GM12878 (cell line): ENCODE data around the gene TOLLIP. TPM values are rescaled to one million over a fixed set of nuclear protein-coding genes. Genes with fewer than 3 reads are reported as not detected.

Source experiments
- ATAC-seq: fragments of 200-7000 bp; cut with Tn5 transposase; 3 replicates; pipeline ENCODE4 v1.9.1; 2020; ENCODE audit warnings: mild to moderate bottlenecking, moderate library complexity
- BruUV-seq: library from RNA; stranded (reverse); fragments of 400-500 nt; replicated peaks from 2 replicates; lab custom pipeline; 2021; lab: Mats Ljungman, UMichigan
- CTCF ChIA-PET: fragments of 300-600 bp; sonication (Branson Sonifier 250); formaldehyde crosslinking; extraction: SDS; loops from one replicate; lab custom pipeline; 2021; ENCODE audit warnings: inconsistent platforms; lab: Yijun Ruan, JAX
- POLR2A ChIA-PET: fragments of 350-600 bp; formaldehyde crosslinking; extraction: SDS; loops from one replicate; lab custom pipeline; 2021; ENCODE audit warnings: inconsistent platforms; lab: Charles Lee
- RAD21 ChIA-PET: fragments of 300-600 bp; sonication (Branson Sonifier 250); formaldehyde crosslinking; loops from one replicate; lab custom pipeline; 2023; ENCODE audit warnings: antibody characterized with exemption; ENCODE audit not compliant: unreplicated experiment; lab: Charles Lee
- SMC1A ChIA-PET: fragments of 300-600 bp; sonication (Branson Sonifier 250); formaldehyde crosslinking; loops from one replicate; lab custom pipeline; 2023; ENCODE audit not compliant: unreplicated experiment, uncharacterized antibody; lab: Charles Lee
- DNase-seq: peaks from one replicate; pipeline ENCODE4 v3.0.0-alpha.2; 2011; ENCODE audit warnings: low read depth, low spot score
- FAIRE-seq: peaks from 3 replicates; lab custom pipeline; 2011; peaks lifted over from hg19 to GRCh38; lab: Jason Lieb, UNC
- H2AFZ ChIP-seq: 2 replicates; pipeline ENCODE4 v1.6.0; 2011; ENCODE audit warnings: low read depth, low read length, control low read depth; ENCODE audit not compliant: control insufficient read depth
- H3K27ac ChIP-seq: 2 replicates; pipeline ENCODE4 v1.5.1; 2011; ENCODE audit warnings: control low read depth; ENCODE audit not compliant: control insufficient read depth, insufficient read depth
- H3K27me3 ChIP-seq, 2 experiments: replicated peaks in 1 of 2; 2 replicates each; pipeline versions ENCODE4 v1.6.0 to v1.6.1; 2011; ENCODE audit warnings: low read length in 1 of 2; ENCODE audit not compliant: control insufficient read depth in 2 of 2, insufficient read depth in 2 of 2
- H3K36me3 ChIP-seq, 2 experiments: 2 replicates each; pipeline ENCODE4 v1.5.1; 2011; ENCODE audit warnings: low read length in 1 of 2; ENCODE audit not compliant: control insufficient read depth in 2 of 2, insufficient read depth in 2 of 2
- H3K4me1 ChIP-seq: 2 replicates; pipeline ENCODE4 v1.6.1; 2011; ENCODE audit warnings: mild to moderate bottlenecking, low read length, moderate library complexity, mixed read lengths; ENCODE audit not compliant: control insufficient read depth, insufficient read depth
- H3K4me2 ChIP-seq: 2 replicates; pipeline ENCODE4 v1.6.0; 2011; ENCODE audit warnings: control low read depth; ENCODE audit not compliant: control insufficient read depth, insufficient read depth
- H3K4me3 ChIP-seq: fragments of 200-600 bp; sonication (generic); 2 replicates; pipeline ENCODE4 v1.5.1; 2016
- H3K79me2 ChIP-seq: 2 replicates; pipeline ENCODE4 v1.6.0; 2011; ENCODE audit warnings: low read length; ENCODE audit not compliant: control insufficient read depth, insufficient read depth
- H3K9ac ChIP-seq: 2 replicates; pipeline ENCODE4 v1.8.0; 2011; ENCODE audit warnings: low read length, control low read depth, mixed read lengths; ENCODE audit not compliant: control insufficient read depth, insufficient read depth
- H3K9me3 ChIP-seq: replicated peaks from 3 replicates; pipeline ENCODE4 v1.5.1; 2011; ENCODE audit warnings: mild to moderate bottlenecking, low read length; ENCODE audit not compliant: control insufficient read depth, insufficient read depth
- H4K20me1 ChIP-seq: 2 replicates; pipeline ENCODE4 v1.6.0; 2011; ENCODE audit not compliant: control insufficient read depth, insufficient read depth
- BCLAF1 ChIP-seq: fragments of 450-650 bp; IDR thresholded peaks from 2 replicates; pipeline ENCODE4 v1.6.1; 2017; ENCODE audit warnings: antibody characterized with exemption, mild to moderate bottlenecking, moderate library complexity
- CEBPZ ChIP-seq: fragments of 150-350 bp; IDR thresholded peaks from 2 replicates; pipeline ENCODE4 v1.6.1; 2016; ENCODE audit warnings: low read depth, low read length
- CREB1 ChIP-seq: IDR thresholded peaks from 2 replicates; pipeline ENCODE4 v1.6.1; 2012; ENCODE audit warnings: low read depth, mild to moderate bottlenecking, inconsistent platforms
- EED ChIP-seq: sonication (generic); IDR thresholded peaks from 2 replicates; pipeline ENCODE4 v1.6.1; 2016; ENCODE audit warnings: antibody characterized with exemption, low read depth
- NFXL1 ChIP-seq: fragments of 450-650 bp; IDR thresholded peaks from 2 replicates; pipeline ENCODE4 v1.6.1; 2017; ENCODE audit warnings: antibody characterized with exemption, mild to moderate bottlenecking, borderline replicate concordance
- POU2F2 ChIP-seq: IDR thresholded peaks from 3 replicates; pipeline ENCODE4 v1.6.1; 2011; ENCODE audit warnings: low read depth, mild to moderate bottlenecking, low read length, borderline replicate concordance
- RBBP5 ChIP-seq: fragments of 200-600 bp; sonication (generic); conservative IDR thresholded peaks from 2 replicates; pipeline ENCODE4 v1.6.1; 2016
- TCF3 ChIP-seq: IDR thresholded peaks from 2 replicates; pipeline ENCODE4 v1.6.1; 2012; ENCODE audit warnings: low read depth, mild to moderate bottlenecking, low read length, borderline replicate concordance; ENCODE audit not compliant: insufficient read depth
- ZNF274 ChIP-seq: IDR thresholded peaks from one replicate; pipeline ENCODE4 v1.8.0; 2011; ENCODE audit not compliant: insufficient read length, insufficient read depth
- WGBS: methylation state at CpG from one replicate; pipeline ENCODE4 v1.1.6; 2016; ENCODE audit warnings: low lambda C conversion rate; ENCODE audit not compliant: insufficient replicate concordance, insufficient coverage; ENCODE audit errors: missing lambda C conversion rate; 5-methylcytosine and 5-hydroxymethylcytosine counted together
- in situ Hi-C: fragments of 300-500 bp; cut with MboI; formaldehyde crosslinking; loops from 9 replicates; pipeline ENCODE4 v1.14.3; 2018; ENCODE audit warnings: mixed read lengths
- intact Hi-C: fragments of 100-400 bp; cut with micrococcal nuclease; formaldehyde crosslinking; loops from one replicate; pipeline ENCODE4 v1.14.2; 2022; ENCODE audit not compliant: unreplicated experiment
- polyA plus RNA-seq, 11 experiments: library from polyadenylated mRNA; depleted of rRNA in 4 of 11; unstranded in 6 of 11; stranded (reverse) in 5 of 11; fragments of >200 nt; fragmentation: Nextera tagmentation in 4 of 11; fragmentation: Illumina TruSeq in 1 of 11; extraction: Ambion mirVana in 4 of 11; extraction: Trizol in 1 of 11; gene quantifications; 1 replicate in 1 of 11; 2 replicates in 10 of 11; pipeline versions ENCODE4 v1.2.1 to v1.2.3, GENCODE V29; 2011 to 2016; ENCODE audit warnings: inconsistent platforms in 2 of 11, missing spikeins in 2 of 11, low read depth in 1 of 11
- total RNA-seq, 4 experiments: library from RNA; depleted of rRNA in 3 of 4; stranded (reverse); fragments of >200 nt in 3 of 4; fragmentation: Illumina TruSeq in 1 of 4; extraction: Trizol in 1 of 4; gene quantifications; 2 replicates each; pipeline versions ENCODE4 v1.2.1 to v1.2.3, GENCODE V29; 2013 to 2021
- TF ChIP-seq, protein P1 (sequence below): fragments of 450-650 bp; IDR thresholded peaks from 2 replicates; pipeline ENCODE4 v1.6.1; 2016; ENCODE audit warnings: mild to moderate bottlenecking, moderate library complexity, borderline replicate concordance
- TF ChIP-seq, protein P2 (sequence below): IDR thresholded peaks from 2 replicates; pipeline ENCODE4 v1.6.1; 2012; ENCODE audit warnings: low read depth, low read length, improper control_type of control experiment

The TOLLIP gene
- total and polyA plus RNA-seq, 10 of the 15 experiments (the other 5 are each of a cell fraction or from before 2014, with no cell fraction given) = 0.47 to 39.5 (median 21.6) TPM

GRCh38 chr11:1297011-1297575 lies 12.3 kb downstream of the TOLLIP start (continued):
- TF ChIP-seq CEBPZ (no peak), TCF3 (no peak)

DNA sequence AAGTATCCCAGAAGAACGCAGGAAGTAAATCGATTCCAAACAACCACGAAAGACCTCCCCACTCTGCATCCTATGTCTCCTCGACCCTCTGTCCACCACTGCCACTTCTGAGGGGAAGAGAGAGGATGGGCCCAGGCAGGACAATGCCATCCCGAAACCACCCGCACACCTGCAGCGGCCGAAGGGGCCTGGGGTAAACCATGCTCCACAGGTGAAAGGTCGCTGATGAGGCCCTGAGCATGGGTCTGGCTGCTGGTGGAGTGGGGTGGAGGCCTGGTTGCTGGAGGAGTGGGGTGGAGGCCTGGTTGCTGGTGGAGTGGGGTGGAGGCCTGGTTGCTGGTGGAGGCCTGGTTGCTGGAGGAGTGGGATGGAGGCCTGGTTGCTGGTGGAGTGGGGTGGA lies 13.1 kb downstream of the TOLLIP start:
- Histone ChIP-seq H3K36me3 (peaks cover 3 to 8% of the 10 kb centered on the region in 2 experiments; a peak in 3 of 4 replicates), H3K79me2 (no peaks in the 10 kb centered on the region; the same call in 1 of the 2 replicates), H3K4me3 (no peak overlapping the region), H3K9ac (no peak overlapping the region), H3K9me3 (no peaks in the 10 kb centered on the region; the same call in 2 of the 3 replicates), H3K27ac (no peak overlapping the region), H4K20me1 (no peaks in the 10 kb centered on the region), H3K4me1 (no peaks in the 10 kb centered on the region), H3K4me2 (no peak overlapping the region), H2AFZ (no peak overlapping the region), H3K27me3 (no peaks in the 10 kb centered on the region)
- FAIRE-seq = no peak
- ATAC-seq = no peak
- DNase-seq = no peak
- BruUV-seq = no TSS peak
- in situ Hi-C loops = no loop called here
- ChIA-PET RAD21 (no interaction called here), SMC1A (no interaction called here), CTCF (no interaction called here), POLR2A (no interaction called here)
- WGBS = 91% methylated on average over 9 of the region's 9 CpGs
- intact Hi-C loops = no loop called here
- TF ChIP-seq, protein P1, sequence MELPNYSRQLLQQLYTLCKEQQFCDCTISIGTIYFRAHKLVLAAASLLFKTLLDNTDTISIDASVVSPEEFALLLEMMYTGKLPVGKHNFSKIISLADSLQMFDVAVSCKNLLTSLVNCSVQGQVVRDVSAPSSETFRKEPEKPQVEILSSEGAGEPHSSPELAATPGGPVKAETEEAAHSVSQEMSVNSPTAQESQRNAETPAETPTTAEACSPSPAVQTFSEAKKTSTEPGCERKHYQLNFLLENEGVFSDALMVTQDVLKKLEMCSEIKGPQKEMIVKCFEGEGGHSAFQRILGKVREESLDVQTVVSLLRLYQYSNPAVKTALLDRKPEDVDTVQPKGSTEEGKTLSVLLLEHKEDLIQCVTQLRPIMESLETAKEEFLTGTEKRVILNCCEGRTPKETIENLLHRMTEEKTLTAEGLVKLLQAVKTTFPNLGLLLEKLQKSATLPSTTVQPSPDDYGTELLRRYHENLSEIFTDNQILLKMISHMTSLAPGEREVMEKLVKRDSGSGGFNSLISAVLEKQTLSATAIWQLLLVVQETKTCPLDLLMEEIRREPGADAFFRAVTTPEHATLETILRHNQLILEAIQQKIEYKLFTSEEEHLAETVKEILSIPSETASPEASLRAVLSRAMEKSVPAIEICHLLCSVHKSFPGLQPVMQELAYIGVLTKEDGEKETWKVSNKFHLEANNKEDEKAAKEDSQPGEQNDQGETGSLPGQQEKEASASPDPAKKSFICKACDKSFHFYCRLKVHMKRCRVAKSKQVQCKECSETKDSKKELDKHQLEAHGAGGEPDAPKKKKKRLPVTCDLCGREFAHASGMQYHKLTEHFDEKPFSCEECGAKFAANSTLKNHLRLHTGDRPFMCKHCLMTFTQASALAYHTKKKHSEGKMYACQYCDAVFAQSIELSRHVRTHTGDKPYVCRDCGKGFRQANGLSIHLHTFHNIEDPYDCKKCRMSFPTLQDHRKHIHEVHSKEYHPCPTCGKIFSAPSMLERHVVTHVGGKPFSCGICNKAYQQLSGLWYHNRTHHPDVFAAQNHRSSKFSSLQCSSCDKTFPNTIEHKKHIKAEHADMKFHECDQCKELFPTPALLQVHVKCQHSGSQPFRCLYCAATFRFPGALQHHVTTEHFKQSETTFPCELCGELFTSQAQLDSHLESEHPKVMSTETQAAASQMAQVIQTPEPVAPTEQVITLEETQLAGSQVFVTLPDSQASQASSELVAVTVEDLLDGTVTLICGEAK = no peak
- no peak for TF ChIP-seq RBBP5
- TF ChIP-seq NFXL1 = no peak
- TF ChIP-seq POU2F2 = no peak
- TF ChIP-seq, protein P2, sequence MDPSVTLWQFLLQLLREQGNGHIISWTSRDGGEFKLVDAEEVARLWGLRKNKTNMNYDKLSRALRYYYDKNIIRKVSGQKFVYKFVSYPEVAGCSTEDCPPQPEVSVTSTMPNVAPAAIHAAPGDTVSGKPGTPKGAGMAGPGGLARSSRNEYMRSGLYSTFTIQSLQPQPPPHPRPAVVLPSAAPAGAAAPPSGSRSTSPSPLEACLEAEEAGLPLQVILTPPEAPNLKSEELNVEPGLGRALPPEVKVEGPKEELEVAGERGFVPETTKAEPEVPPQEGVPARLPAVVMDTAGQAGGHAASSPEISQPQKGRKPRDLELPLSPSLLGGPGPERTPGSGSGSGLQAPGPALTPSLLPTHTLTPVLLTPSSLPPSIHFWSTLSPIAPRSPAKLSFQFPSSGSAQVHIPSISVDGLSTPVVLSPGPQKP = no peak
- TF ChIP-seq BCLAF1 = no peak
- TF ChIP-seq EED = no peak
- no peak for TF ChIP-seq CREB1
- TF ChIP-seq ZNF274 = no peak
